ENCODE results near the gene ALS2. TPM values are rescaled to one million over a fixed set of nuclear protein-coding genes. Genes with fewer than 3 reads are reported as not detected.

Gene ALS2
- total RNA-seq, 1 experiment from 2014 or later, result 28.4 TPM

DNA sequence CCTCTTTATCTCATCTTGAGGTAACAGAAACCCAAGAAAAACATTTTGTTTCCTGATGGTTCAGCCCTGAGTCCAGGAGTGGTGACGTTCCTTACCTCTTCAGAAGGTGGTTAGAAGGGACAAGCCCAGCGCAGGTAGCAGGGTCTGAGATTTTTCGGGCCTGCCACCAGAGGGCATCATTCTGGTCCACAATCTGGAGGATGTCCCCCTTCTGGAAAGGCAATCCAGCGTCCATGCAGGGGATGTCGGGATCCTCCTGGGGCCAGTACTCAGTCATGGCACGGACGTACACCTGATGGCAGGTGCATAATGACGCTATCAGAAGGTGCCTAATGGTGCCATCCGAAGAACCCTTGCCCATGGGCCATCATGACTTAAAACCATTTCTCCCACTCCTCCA, 100.0 kb downstream of the ALS2 start:
- H2AFZ ChIP-seq (ENCODE audit: low read length), result no peak overlapping the region
- no peak overlapping the region for H2BK20ac ChIP-seq (ENCODE audit: low read depth, low read length, poor library complexity, severe bottlenecking)
- peak; percentile 82 for DNase-seq
- Mint-ChIP-seq H3K9me3 (no peaks in the 10 kb centered on the region), H3K4me3 (no peak overlapping the region), H3K36me3 (ENCODE audit: insufficient read depth in 1 of 3, low read depth in 3 of 3) (no peaks in the 10 kb centered on the region), H3K4me1 (peaks cover 1 to 2% of the 10 kb centered on the region in 2 experiments), H3K27ac (no peak overlapping the region), H3K27me3 (ENCODE audit: low read depth) (peaks cover 3% of the 10 kb centered on the region)
- no peak overlapping the region for H3K9ac ChIP-seq (ENCODE audit: extremely low read depth, insufficient read length, low read length)
- H4K91ac ChIP-seq (ENCODE audit: insufficient read length, low read depth, low read length), result no peak overlapping the region
- no peaks in the 10 kb centered on the region for H3K79me2 ChIP-seq (ENCODE audit: insufficient read depth, low read length)
- no peak overlapping the region for H3K18ac ChIP-seq (ENCODE audit: insufficient read length, low read depth, low read length)
- WGBS (ENCODE audit: extremely low coverage, insufficient read length, low lambda C conversion rate), result no CpG with 5 or more reads among the region's 9 CpGs
- H2BK12ac ChIP-seq (ENCODE audit: insufficient read length, low read depth, low read length), result no peak overlapping the region
- no peak overlapping the region for H2BK5ac ChIP-seq (ENCODE audit: insufficient read length, low read length)
- H3K23me2 ChIP-seq (ENCODE audit: insufficient read length, low read depth, low read length, poor library complexity, severe bottlenecking), result no peaks in the 10 kb centered on the region
- H3T11ph ChIP-seq (ENCODE audit: low read length), result no peak overlapping the region
- H4K8ac ChIP-seq (replicated peaks; ENCODE audit: insufficient read length, low read depth, low read length), result no peak overlapping the region
- TF ChIP-seq, protein P1, sequence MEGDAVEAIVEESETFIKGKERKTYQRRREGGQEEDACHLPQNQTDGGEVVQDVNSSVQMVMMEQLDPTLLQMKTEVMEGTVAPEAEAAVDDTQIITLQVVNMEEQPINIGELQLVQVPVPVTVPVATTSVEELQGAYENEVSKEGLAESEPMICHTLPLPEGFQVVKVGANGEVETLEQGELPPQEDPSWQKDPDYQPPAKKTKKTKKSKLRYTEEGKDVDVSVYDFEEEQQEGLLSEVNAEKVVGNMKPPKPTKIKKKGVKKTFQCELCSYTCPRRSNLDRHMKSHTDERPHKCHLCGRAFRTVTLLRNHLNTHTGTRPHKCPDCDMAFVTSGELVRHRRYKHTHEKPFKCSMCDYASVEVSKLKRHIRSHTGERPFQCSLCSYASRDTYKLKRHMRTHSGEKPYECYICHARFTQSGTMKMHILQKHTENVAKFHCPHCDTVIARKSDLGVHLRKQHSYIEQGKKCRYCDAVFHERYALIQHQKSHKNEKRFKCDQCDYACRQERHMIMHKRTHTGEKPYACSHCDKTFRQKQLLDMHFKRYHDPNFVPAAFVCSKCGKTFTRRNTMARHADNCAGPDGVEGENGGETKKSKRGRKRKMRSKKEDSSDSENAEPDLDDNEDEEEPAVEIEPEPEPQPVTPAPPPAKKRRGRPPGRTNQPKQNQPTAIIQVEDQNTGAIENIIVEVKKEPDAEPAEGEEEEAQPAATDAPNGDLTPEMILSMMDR (conservative IDR thresholded peaks at IDR 0.05), result peak; percentile 90
- H3K56ac ChIP-seq (ENCODE audit: insufficient read length, low read depth, low read length), result no peak overlapping the region
- H3K4ac ChIP-seq (ENCODE audit: low read depth, low read length), result no peak overlapping the region
- H3K14ac ChIP-seq (ENCODE audit: insufficient read depth, low read length), result no peak overlapping the region
- no peaks in the 10 kb centered on the region for H3K27me3 ChIP-seq (ENCODE audit: insufficient read depth, low read length)
- H2BK120ac ChIP-seq (ENCODE audit: low read depth, low read length, poor library complexity, severe bottlenecking), result no peak overlapping the region
- no peak overlapping the region for H2AK5ac ChIP-seq (ENCODE audit: insufficient read length, low read length)
- H4K20me1 ChIP-seq (ENCODE audit: control insufficient read depth, insufficient read depth, insufficient read length), result no peaks in the 10 kb centered on the region
- H3K23ac ChIP-seq (ENCODE audit: insufficient read length, low read depth, low read length), result no peak overlapping the region
- no peak overlapping the region for H3K27ac ChIP-seq (ENCODE audit: insufficient read length, low read depth, low read length)
- H4K5ac ChIP-seq (ENCODE audit: insufficient read length, low read depth, low read length), result no peak overlapping the region
- no peaks in the 10 kb centered on the region for H3K79me1 ChIP-seq (ENCODE audit: insufficient read depth, low read depth, low read length, poor library complexity, severe bottlenecking)
- H3K4me1 ChIP-seq (ENCODE audit: insufficient read depth, low read length), result peaks cover 2% of the 10 kb centered on the region; the same call in 1 of the 2 replicates
- H3K9me3 ChIP-seq (ENCODE audit: control insufficient read depth, low read depth, low read length), result no peaks in the 10 kb centered on the region
- no peak overlapping the region for H3K4me2 ChIP-seq (ENCODE audit: insufficient read depth, insufficient read length, low read length)
- no peak overlapping the region for H2BK15ac ChIP-seq (ENCODE audit: low read depth, low read length)
